Smooth muscle cell (in vitro differentiated cells): Measurements from ENCODE around the gene PRSS1. TPM values are rescaled to one million over a fixed set of nuclear protein-coding genes. Genes with fewer than 3 reads are reported as not detected.

ENCODE experiments used
- DNase-seq: peaks from one replicate; lab custom pipeline; 2025; ENCODE audit not compliant: unreplicated experiment; lab: John Stamatoyannopoulos, UW
- H2AFZ ChIP-seq: fragments of 200-600 bp; sonication (generic); 2 replicates; pipeline ENCODE4 v1.6.0; 2016; ENCODE audit warnings: antibody characterized with exemption, low read depth, mild to moderate bottlenecking
- H3F3A ChIP-seq: fragments of 200-600 bp; sonication (generic); 2 replicates; pipeline ENCODE4 v1.6.0; 2017; ENCODE audit warnings: antibody characterized with exemption, low read depth
- H3K27ac ChIP-seq: fragments of 200-600 bp; sonication (generic); 2 replicates; pipeline ENCODE4 v1.5.1; 2016; ENCODE audit warnings: low read depth, mild to moderate bottlenecking
- H3K27me3 ChIP-seq: fragments of 200-600 bp; sonication (generic); 2 replicates; pipeline ENCODE4 v1.6.1; 2016; ENCODE audit warnings: low read depth, mild to moderate bottlenecking
- H3K36me3 ChIP-seq: fragments of 200-600 bp; sonication (generic); 2 replicates; pipeline ENCODE4 v1.5.1; 2016; ENCODE audit warnings: low read depth
- H3K4me1 ChIP-seq: fragments of 200-600 bp; sonication (generic); 2 replicates; pipeline ENCODE4 v1.5.1; 2016; ENCODE audit warnings: low read depth
- H3K4me2 ChIP-seq: fragments of 200-600 bp; sonication (generic); 2 replicates; pipeline ENCODE4 v1.6.0; 2016; ENCODE audit warnings: mild to moderate bottlenecking
- H3K4me3 ChIP-seq: fragments of 200-600 bp; sonication (generic); 2 replicates; pipeline ENCODE4 v1.5.1; 2016; ENCODE audit warnings: mild to moderate bottlenecking
- H3K79me2 ChIP-seq: fragments of 200-600 bp; sonication (generic); 2 replicates; pipeline ENCODE4 v1.6.0; 2016; ENCODE audit warnings: low read depth, mild to moderate bottlenecking
- H3K9ac ChIP-seq: fragments of 200-600 bp; sonication (generic); 2 replicates; pipeline ENCODE4 v1.6.0; 2016; ENCODE audit warnings: low read depth
- H3K9me3 ChIP-seq: fragments of 200-600 bp; sonication (generic); replicated peaks from 2 replicates; pipeline ENCODE4 v1.5.1; 2016; ENCODE audit warnings: low read depth
- H4K20me1 ChIP-seq: fragments of 200-600 bp; sonication (generic); 2 replicates; pipeline ENCODE4 v1.6.0; 2016; ENCODE audit warnings: low read depth
- CTCF ChIP-seq: fragments of 200-600 bp; sonication (generic); IDR thresholded peaks from 2 replicates; pipeline ENCODE4 v1.5.1; 2017; ENCODE audit warnings: borderline replicate concordance, mild to moderate bottlenecking, antibody characterized with exemption; ENCODE audit not compliant: insufficient read depth, poor library complexity, severe bottlenecking
- WGBS: methylation state at CpG from one replicate; pipeline ENCODE4 v1.1.7; 2016; ENCODE audit warnings: low lambda C conversion rate; 5-methylcytosine and 5-hydroxymethylcytosine counted together
- polyA plus RNA-seq: library from polyadenylated mRNA; unstranded; fragments of >200 nt; fragmentation: Nextera tagmentation; extraction: Ambion mirVana; gene quantifications from 2 replicates; pipeline ENCODE4 v1.2.1, GENCODE V29; 2016
- total RNA-seq: library from RNA; depleted of rRNA; stranded (reverse); fragments of >200 nt; gene quantifications from 2 replicates; pipeline ENCODE4 v1.2.3, GENCODE V29; 2014

The PRSS1 gene
- total and polyA plus RNA-seq, 2 experiments from 2014 or later: not detected

GRCh38 chr7:142796501-142797390 lies 47.5 kb downstream of the PRSS1 start:
- Histone ChIP-seq H3K4me1 (peaks cover 9% of the 10 kb centered on the region), H3K27me3 (peaks cover 74% of the 10 kb centered on the region), H3K79me2 (no peaks in the 10 kb centered on the region), H3K36me3 (no peaks in the 10 kb centered on the region), H3K4me2 (peak overlapping the region; percentile 86), H3K27ac (no peak overlapping the region), H4K20me1 (no peaks in the 10 kb centered on the region), H3K9ac (no peak overlapping the region), H3K4me3 (peak overlapping the region; percentile 47), H3K9me3 (no peaks in the 10 kb centered on the region), H3F3A (no peaks in the 10 kb centered on the region), H2AFZ (peak overlapping the region; percentile 65)
- DNase-seq: no peak
- 4% methylated on average over 56 of the region's 74 CpGs for WGBS
- no peak for TF ChIP-seq CTCF

GRCh38 chr7:142797391-142798377 lies 48.4 kb downstream of the PRSS1 start:
- Histone ChIP-seq H3K36me3 (no peaks in the 10 kb centered on the region), H3F3A (no peaks in the 10 kb centered on the region), H3K27ac (no peak overlapping the region), H3K4me1 (peaks cover 9% of the 10 kb centered on the region), H3K4me3 (peak overlapping the region; percentile 47), H2AFZ (peak overlapping the region; percentile 31), H3K9ac (no peak overlapping the region), H3K27me3 (peaks cover 74% of the 10 kb centered on the region), H3K79me2 (no peaks in the 10 kb centered on the region), H3K4me2 (peak overlapping the region; percentile 86), H3K9me3 (no peaks in the 10 kb centered on the region), H4K20me1 (no peaks in the 10 kb centered on the region)
- no peak for DNase-seq
- no peak for TF ChIP-seq CTCF
- WGBS: 8% methylated on average over 29 of the region's 33 CpGs

- H3K4me3 ChIP-seq: no peak overlapping the region
- peaks cover 68% of the 10 kb centered on the region for H3K27me3 ChIP-seq
- WGBS: 88% methylated on average over 11 of the region's 11 CpGs
- H3F3A ChIP-seq: no peaks in the 10 kb centered on the region
- no peak for TF ChIP-seq CTCF
- H4K20me1 ChIP-seq: no peaks in the 10 kb centered on the region
- H3K4me1 ChIP-seq: peaks cover 9% of the 10 kb centered on the region
- no peak for DNase-seq
- H3K79me2 ChIP-seq: no peaks in the 10 kb centered on the region
- H2AFZ ChIP-seq: no peak overlapping the region
- no peaks in the 10 kb centered on the region for H3K36me3 ChIP-seq
- no peak overlapping the region for H3K9ac ChIP-seq
- H3K9me3 ChIP-seq: no peaks in the 10 kb centered on the region
- no peak overlapping the region for H3K4me2 ChIP-seq
- H3K27ac ChIP-seq: no peak overlapping the region
Observed at GRCh38 chr7:142798451-142799436, 49.5 kb downstream of the PRSS1 start.
